ENCODE results near the gene PYY. TPM values are rescaled to one million over a fixed set of nuclear protein-coding genes. Genes with fewer than 3 reads are reported as not detected.
A peak's percentile ranks its signal among the peaks of the same experiment; 100 is the strongest.

PYY gene
- total RNA-seq, 2 experiments from 2014 or later: 0.29 TPM; not detected in 1

DNA sequence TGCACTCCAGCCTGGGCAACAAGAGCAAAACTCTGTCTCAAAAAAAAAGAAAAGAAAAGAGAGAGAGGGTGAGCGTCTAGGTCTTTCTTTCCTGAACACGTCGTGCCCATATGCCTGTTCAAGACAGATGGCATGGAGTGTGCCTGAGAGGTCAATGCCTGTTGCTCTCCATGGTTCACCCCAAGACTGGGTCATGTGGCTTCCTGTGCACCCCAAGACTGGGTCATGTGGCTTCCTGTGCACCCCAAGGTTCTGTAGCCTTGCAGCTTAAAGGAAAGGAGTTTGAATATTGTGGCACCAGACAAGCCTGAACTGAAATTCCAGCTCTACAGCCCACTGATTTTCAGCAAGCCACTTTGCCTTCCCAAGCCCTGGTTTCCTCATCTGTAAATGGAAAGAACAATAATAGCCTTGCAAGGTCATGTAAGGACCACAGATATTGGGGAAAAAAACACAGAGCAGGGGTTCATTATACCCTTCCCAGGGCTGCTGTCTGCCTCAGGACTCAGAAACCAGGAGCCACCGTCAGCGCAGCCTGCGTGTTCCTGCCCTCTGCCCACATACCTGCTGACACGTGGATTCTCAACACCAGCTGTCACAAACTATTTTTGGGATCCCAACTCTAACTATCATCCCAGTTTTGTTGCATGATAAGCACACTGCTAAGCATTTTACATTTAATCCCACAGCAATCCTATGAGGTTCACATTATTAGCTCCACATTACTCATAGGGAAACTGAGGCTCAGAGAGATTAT, 32.7 kb upstream of the PYY start:
- Mint-ChIP-seq H3K4me3 (no peak overlapping the region), H3K27ac (no peak overlapping the region), H3K4me1 (ENCODE audit: low read depth) (no peaks in the 10 kb centered on the region), H3K36me3 (ENCODE audit: low read depth) (no peaks in the 10 kb centered on the region), H3K27me3 (peaks cover 32% of the 10 kb centered on the region), H3K9me3 (no peaks in the 10 kb centered on the region)
- ATAC-seq: no peak
- POLR2A ChIA-PET: interaction anchor here (1.0 kb wide), 2 partner anchors 23 to 71 kb away, joined by 3 to 4 read pairs; no protein-coding TSS in a partner anchor
- intact Hi-C loops (cut with micrococcal nuclease): no loop called here
- DNase-seq: no peak
- CTCF ChIA-PET: interaction anchor here (1.8 kb wide), 1 partner anchor 43 kb away, joined by 11 read pairs; no protein-coding TSS in a partner anchor
- TF ChIP-seq CTCF (IDR thresholded peaks at IDR 0.05): no peak

DNA sequence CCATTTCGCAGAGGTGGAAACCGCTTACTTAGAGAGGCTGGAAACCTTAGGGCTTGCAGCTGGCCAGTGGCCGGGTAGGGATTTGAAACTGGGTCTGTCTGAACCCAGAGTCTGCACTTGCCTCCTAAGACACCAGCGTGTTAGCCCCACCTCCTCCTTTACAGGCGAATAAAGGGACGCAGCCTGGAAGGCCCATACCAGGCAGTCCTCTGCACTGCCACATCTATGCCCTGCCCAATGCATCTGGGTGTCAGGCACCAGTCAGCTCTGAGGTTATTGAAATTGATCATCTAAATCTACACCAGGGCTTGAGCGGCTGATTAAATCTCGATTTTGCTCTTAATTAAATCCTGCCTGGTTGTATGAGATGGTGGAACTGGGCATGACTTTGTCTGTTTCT, 30.8 kb upstream of the PYY start:
- ATAC-seq (no peak), DNase-seq (no peak)
- no peaks in the 10 kb centered on the region for H3K9me3 Mint-ChIP-seq
- ChIA-PET POLR2A (no interaction called here), CTCF (interaction anchor here (1.0 to 2.0 kb wide), 3 partner anchors 9 to 104 kb away, joined by 3 to 7 read pairs (median 3); no protein-coding TSS in a partner anchor)
- H3K27me3 Mint-ChIP-seq: peaks cover 33% of the 10 kb centered on the region
- no peak for TF ChIP-seq CTCF (IDR thresholded peaks at IDR 0.05)
- no peak overlapping the region for H3K27ac Mint-ChIP-seq
- no peaks in the 10 kb centered on the region for H3K36me3 Mint-ChIP-seq (ENCODE audit: low read depth)
- H3K4me1 Mint-ChIP-seq (ENCODE audit: low read depth): no peaks in the 10 kb centered on the region
- H3K4me3 Mint-ChIP-seq: no peak overlapping the region
- intact Hi-C loops (cut with micrococcal nuclease): no loop called here

- ATAC-seq: peak; percentile 34
- Mint-ChIP-seq H3K4me1 (ENCODE audit: low read depth) (no peaks in the 10 kb centered on the region), H3K4me3 (peak overlapping the region; percentile 41), H3K36me3 (ENCODE audit: low read depth) (no peaks in the 10 kb centered on the region), H3K9me3 (no peaks in the 10 kb centered on the region), H3K27ac (no peak overlapping the region), H3K27me3 (peaks cover 33% of the 10 kb centered on the region)
- DNase-seq: peak; percentile 28
- POLR2A ChIA-PET: interaction anchor here (1.7 kb wide), 1 partner anchor 10 kb away, joined by 5 read pairs; no protein-coding TSS in a partner anchor
- intact Hi-C loops (cut with micrococcal nuclease): no loop called here
- CTCF ChIA-PET: interaction anchor here (0.6 to 2.5 kb wide), 7 partner anchors 11 to 74 kb away, joined by 3 to 14 read pairs (median 4); partner anchors contain the start of gene NAGS
- TF ChIP-seq CTCF (IDR thresholded peaks at IDR 0.05): no peak
Measured at GRCh38 chr17:43983515-43984411, 30.0 kb upstream of the PYY start.

- intact Hi-C loops (cut with micrococcal nuclease): no loop called here
- H3K27me3 Mint-ChIP-seq: peaks cover 33% of the 10 kb centered on the region
- CTCF ChIA-PET: interaction anchor here (0.6 to 2.5 kb wide), 7 partner anchors 11 to 73 kb away, joined by 3 to 14 read pairs (median 4); partner anchors contain the start of genes NAGS and PYY
- H3K27ac Mint-ChIP-seq: no peak overlapping the region
- no peak for TF ChIP-seq CTCF (IDR thresholded peaks at IDR 0.05)
- H3K4me1 Mint-ChIP-seq (ENCODE audit: low read depth): no peaks in the 10 kb centered on the region
- POLR2A ChIA-PET: interaction anchor here (1.7 kb wide), 1 partner anchor 9 kb away, joined by 5 read pairs; no protein-coding TSS in a partner anchor
- DNase-seq (no peak), ATAC-seq (no peak)
- H3K9me3 Mint-ChIP-seq: no peaks in the 10 kb centered on the region
- H3K4me3 Mint-ChIP-seq: peak overlapping the region; percentile 41
- H3K36me3 Mint-ChIP-seq (ENCODE audit: low read depth): no peaks in the 10 kb centered on the region
Measured at GRCh38 chr17:43983196-43983514, 29.4 kb upstream of the PYY start.

Data from activated CD8-positive, alpha-beta T cell treated with anti-CD3 and anti-CD28 coated beads for 36 hours (primary cell).